Jurkat, Clone E6-1 (cell line): ENCODE results near the gene PIM2. TPM values are rescaled to one million over a fixed set of nuclear protein-coding genes. Genes with fewer than 3 reads are reported as not detected.

Source experiments
- DNase-seq: peaks from one replicate; pipeline ENCODE4 v3.0.0-alpha.2; 2011; ENCODE audit warnings: low read depth, low spot score
- H3K4me3 ChIP-seq: 2 replicates; pipeline ENCODE4 v1.5.1; 2011; ENCODE audit warnings: mild to moderate bottlenecking, low read length, control low read depth, moderate library complexity
- polyA plus RNA-seq: library from polyadenylated mRNA; unstranded; fragments of >200 nt; gene quantifications from one replicate; pipeline ENCODE4 v1.2.1, GENCODE V29; 2012; ENCODE audit warnings: missing spikeins; ENCODE audit not compliant: insufficient read length, insufficient read depth

The PIM2 gene
- polyA plus RNA-seq, result 21.1 TPM

- H3K4me3 ChIP-seq, result peak within 1 kb of the TSS; percentile 63
- peak; percentile 95 for DNase-seq
Observed at GRCh38 chrX:48918643-48919340, at the start of gene PIM2. PIM2 (minus strand) TSS chrX:48919024; CDS start chrX:48918834, 190 bp downstream.

- H3K4me3 ChIP-seq, result no peak overlapping the region
- no peak for DNase-seq
Observed at GRCh38 chrX:48968377-48968776, 49.6 kb upstream of the PIM2 start.

GRCh38 chrX:48966796-48967579 lies 48.2 kb upstream of the PIM2 start:
- no peak for DNase-seq
- no peak overlapping the region for H3K4me3 ChIP-seq

- no peak overlapping the region for H3K4me3 ChIP-seq
- DNase-seq, result no peak
Observed at GRCh38 chrX:48965959-48966358, 47.1 kb upstream of the PIM2 start.

- H3K4me3 ChIP-seq, result no peak overlapping the region
- no peak for DNase-seq
Observed at GRCh38 chrX:48961585-48962091, 42.8 kb upstream of the PIM2 start.

GRCh38 chrX:48960291-48960690 lies 41.5 kb upstream of the PIM2 start:
- DNase-seq, result no peak
- no peak overlapping the region for H3K4me3 ChIP-seq

GRCh38 chrX:48958635-48959094 lies 39.8 kb upstream of the PIM2 start:
- H3K4me3 ChIP-seq, result peak overlapping the region; percentile 72
- DNase-seq, result no peak

- H3K4me3 ChIP-seq, result peak overlapping the region; percentile 72
- peak; percentile 96 for DNase-seq
Observed at GRCh38 chrX:48957827-48958634, 39.2 kb upstream of the PIM2 start.

- DNase-seq, result peak; percentile 65
- H3K4me3 ChIP-seq, result peak within 1 kb of the TSS; percentile 72
Observed at GRCh38 chrX:48957477-48957826, 38.6 kb upstream of the PIM2 start, which contains the start of gene OTUD5. OTUD5 (minus strand) TSS chrX:48957607; CDS start chrX:48957570, 37 bp downstream.

- DNase-seq, result no peak
- H3K4me3 ChIP-seq, result peak overlapping the region; percentile 72
Observed at GRCh38 chrX:48956728-48957414, 38.0 kb upstream of the PIM2 start.

- DNase-seq, result no peak
- no peak overlapping the region for H3K4me3 ChIP-seq
Observed at GRCh38 chrX:48948589-48948988, 29.8 kb upstream of the PIM2 start.

- DNase-seq, result no peak
- H3K4me3 ChIP-seq, result no peak overlapping the region
Observed at GRCh38 chrX:48945517-48946348, 26.9 kb upstream of the PIM2 start.

- no peak overlapping the region for H3K4me3 ChIP-seq
- DNase-seq, result no peak
Observed at GRCh38 chrX:48942895-48943294, 24.1 kb upstream of the PIM2 start.

GRCh38 chrX:48940404-48940955 lies 21.7 kb upstream of the PIM2 start:
- no peak for DNase-seq
- no peak overlapping the region for H3K4me3 ChIP-seq

- no peak overlapping the region for H3K4me3 ChIP-seq
- peak; percentile 44 for DNase-seq
Observed at GRCh38 chrX:48939524-48940228, 20.9 kb upstream of the PIM2 start.

- H3K4me3 ChIP-seq, result no peak overlapping the region
- no peak for DNase-seq
Observed at GRCh38 chrX:48938721-48939425, 20.0 kb upstream of the PIM2 start.
